ENCODE measurements around the gene CUX1.

Gene CUX1

GRCh38 chr7:102216573-102217314 is 399.3 kb downstream of the CUX1 start:
- H3K27ac ChIP-seq: no peak overlapping the region
- no peak for TF ChIP-seq CTCF (conservative IDR thresholded peaks at IDR 0.05)

- no peak for TF ChIP-seq CTCF (conservative IDR thresholded peaks at IDR 0.05)
- H3K27ac ChIP-seq: no peak overlapping the region
Measured at GRCh38 chr7:102220229-102220850, 402.9 kb downstream of the CUX1 start.

DNA sequence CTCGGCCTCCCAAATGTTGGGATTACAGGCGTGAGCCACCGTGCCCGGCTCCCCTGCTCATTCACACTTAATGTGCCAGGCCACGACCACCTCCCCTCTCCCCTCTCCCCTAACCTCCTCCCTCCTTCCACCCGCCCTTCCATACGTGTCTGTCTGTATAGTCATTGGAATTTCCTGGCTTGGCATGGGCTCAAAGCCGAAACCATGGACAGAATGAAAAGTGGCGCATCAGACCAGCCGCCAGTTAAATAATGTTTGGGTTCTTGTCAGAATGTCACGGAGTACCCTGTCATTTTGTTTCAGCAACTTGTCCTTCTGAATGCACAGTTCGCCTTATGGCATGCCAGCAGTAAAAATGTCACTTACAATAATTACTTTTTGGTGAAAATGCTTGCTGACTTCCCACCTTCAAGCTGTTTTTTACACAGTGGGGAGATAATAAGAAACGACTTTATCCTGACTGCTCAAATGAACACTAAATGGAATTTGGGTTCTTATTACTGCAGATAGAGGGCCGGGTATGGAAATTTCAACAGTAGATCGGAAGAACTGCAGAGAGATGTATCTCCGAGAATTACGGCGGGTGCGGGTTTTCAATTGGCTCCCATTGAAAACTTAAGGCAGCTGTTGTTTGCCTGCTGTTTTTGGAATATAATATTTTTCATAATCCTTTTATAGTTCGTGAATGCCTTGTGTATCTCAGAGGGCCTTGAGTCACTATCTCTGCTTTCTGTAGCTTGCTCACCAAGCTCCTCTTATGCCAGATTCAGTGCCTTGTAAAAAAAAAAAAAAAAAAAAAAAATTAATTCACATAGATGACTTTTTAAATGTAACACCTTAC is 403.8 kb downstream of the CUX1 start:
- TF ChIP-seq CTCF (conservative IDR thresholded peaks at IDR 0.05): no peak
- H3K27ac ChIP-seq: no peak overlapping the region

DNA sequence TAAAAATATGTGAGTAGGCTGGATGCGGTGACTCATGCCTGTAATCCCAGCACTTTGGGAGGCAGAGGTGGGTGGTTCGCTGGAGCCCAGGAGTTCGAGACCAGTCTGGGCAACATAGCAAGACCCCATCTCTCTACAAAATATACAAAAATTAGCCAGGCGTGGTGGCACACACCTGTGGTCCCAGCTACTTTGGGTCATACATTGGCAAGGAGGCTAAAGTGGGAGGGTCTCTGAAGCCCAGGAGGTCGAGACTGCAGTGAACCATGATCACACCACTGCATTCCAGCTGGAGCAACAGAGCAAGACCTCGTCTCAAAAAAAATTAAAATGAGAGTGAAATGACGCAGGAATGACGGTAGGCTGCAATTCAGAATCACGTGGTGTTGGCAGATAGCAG is 404.5 kb downstream of the CUX1 start:
- no peak for TF ChIP-seq CTCF (conservative IDR thresholded peaks at IDR 0.05)

GRCh38 chr7:102222445-102222844 is 405.0 kb downstream of the CUX1 start:
- TF ChIP-seq CTCF (conservative IDR thresholded peaks at IDR 0.05): no peak
- no peak overlapping the region for H3K27ac ChIP-seq

More for the DNA sequence above, 404.5 kb downstream of the CUX1 start:
- no peak overlapping the region for H3K27ac ChIP-seq

- no peak overlapping the region for H3K27ac ChIP-seq
- TF ChIP-seq CTCF (conservative IDR thresholded peaks at IDR 0.05): no peak
Measured at GRCh38 chr7:102223184-102223583, 405.8 kb downstream of the CUX1 start.

DNA sequence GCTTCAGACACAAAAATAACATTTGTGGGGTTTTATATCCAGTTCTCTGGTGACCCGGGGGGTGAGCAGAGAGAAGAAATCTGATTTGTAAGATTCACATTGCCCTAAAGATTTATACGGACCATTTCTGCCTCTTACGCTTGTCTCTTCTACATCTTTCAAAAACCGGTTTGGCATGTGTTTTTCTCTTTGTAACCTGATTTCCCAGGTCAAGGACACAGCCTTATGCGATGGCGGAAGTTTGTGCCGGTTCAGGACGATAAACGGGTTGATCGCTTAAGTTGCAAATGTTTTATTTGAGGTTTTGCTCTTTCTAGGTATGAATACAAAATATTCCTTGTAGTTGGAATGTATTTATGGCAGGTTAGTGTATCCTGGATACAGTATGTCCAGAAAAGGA is 407.6 kb downstream of the CUX1 start:
- no peak overlapping the region for H3K27ac ChIP-seq
- TF ChIP-seq CTCF (conservative IDR thresholded peaks at IDR 0.05): no peak

Data from VCaP (cell line).